ENCODE data around the gene MX1.

- no peak for TF ChIP-seq CTCF (conservative IDR thresholded peaks at IDR 0.05)
- no peak for TF ChIP-seq ZFX (IDR thresholded peaks at IDR 0.05)
Observed at GRCh38 chr21:41387824-41388223, 38.2 kb upstream of the MX1 start.

Measured in C4-2B (cell line).